ENCODE measurements around the gene KATNBL1.
A peak's percentile ranks its signal among the peaks of the same experiment; 100 is the strongest.
"Not testable (repeated sequence)": the region's sequence is repeated elsewhere in the genome, so short reads cannot be mapped to it uniquely, and the experiment has no call there.

The KATNBL1 gene

DNA sequence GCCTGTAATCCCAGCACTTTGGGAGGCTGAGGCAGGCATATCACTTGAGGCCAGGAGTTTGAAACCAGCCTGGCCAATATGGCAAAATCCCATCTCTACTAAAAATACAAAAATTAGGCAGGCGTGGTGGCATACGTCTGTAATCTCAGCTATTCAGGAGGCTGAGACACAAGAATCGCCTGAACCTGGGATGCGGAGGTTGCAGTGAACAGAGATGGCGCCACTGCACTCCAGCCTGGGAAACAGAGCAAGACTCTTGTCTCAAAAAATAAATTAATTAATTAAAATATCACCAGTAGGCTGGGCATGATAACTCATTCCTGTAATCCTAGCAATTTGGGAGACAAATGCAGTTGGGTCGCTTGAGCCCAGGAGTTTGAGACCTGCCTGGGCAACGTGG lies 16.6 kb downstream of the KATNBL1 start:
- DNase-seq, result not testable (repeated sequence)

DNA sequence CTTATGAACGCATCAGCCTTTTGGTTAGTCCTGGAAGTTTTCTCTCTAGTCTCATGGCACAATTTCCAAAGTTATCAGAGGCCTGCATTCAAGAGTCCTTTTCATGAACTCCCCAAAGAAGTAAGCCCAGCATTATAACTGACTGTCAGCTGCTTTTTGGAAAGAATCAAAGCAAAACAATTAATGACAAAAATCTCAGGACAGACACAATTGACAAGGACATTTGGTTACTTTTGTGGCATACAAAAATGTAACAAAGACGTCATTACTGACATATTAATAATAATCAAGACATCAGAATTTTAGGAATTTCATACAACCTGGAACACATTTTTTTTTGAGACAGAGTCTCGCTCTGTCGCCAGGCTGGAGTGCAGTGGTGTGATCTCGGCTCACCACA lies 21.2 kb downstream of the KATNBL1 start:
- DNase-seq, result no peak

DNA sequence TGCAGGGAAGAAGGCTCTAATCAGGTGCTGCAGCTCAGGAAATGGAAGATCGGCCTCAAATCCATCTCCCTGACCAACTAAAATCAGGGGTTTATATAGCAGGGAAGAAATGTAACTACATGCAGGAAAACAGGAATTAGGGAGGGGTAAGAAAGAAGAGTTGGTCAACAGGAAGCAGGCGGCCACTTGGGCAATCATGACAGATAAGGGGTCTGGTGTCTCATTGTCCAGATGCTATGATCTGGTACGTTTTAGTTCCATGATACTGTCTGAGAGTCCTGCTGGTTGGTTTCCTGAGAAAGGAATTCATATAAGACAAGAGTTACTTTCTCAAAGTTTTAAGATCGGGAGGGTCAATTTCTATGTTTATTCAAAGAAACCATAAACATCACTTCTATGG lies 24.2 kb downstream of the KATNBL1 start:
- peak; percentile 26 for DNase-seq

DNA sequence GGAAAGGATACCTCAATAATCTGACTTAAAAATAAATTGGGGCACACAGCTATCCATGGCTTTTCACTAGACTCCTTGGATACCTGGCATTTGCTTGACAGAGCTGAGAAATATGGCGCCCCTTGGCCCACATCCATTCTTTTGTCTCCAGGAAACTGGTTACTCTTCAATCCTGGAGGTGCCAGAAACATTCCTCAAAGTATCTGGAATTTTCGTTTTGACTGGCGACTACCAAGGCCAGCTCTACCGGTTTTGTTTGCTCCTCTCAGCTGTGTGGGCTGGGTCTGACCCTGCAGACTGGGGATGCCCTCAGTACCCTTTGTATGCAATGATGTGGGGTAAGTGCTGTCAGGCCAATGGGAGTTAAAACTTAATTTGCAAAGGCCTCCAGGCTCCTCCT lies 27.0 kb downstream of the KATNBL1 start:
- DNase-seq, result no peak

DNA sequence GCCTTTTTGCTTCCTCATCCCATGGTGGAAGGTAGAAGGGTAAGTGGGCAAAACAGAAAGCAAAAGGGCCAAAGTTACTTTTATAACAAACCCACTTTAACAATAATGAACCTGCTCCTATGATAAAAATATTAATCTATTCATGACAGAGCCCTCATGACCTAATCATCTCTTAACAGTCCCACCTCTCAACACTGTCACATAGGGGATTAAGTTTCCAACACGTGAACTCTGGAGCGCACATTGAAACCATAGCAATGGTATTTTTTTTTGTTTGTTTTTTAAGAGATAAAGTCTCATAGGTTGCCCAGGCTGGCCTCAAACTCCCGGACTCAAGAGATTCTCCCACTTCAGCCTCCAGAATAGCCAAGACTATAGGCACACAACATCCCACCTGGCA lies 30.7 kb downstream of the KATNBL1 start:
- peak; percentile 78 for DNase-seq

DNA sequence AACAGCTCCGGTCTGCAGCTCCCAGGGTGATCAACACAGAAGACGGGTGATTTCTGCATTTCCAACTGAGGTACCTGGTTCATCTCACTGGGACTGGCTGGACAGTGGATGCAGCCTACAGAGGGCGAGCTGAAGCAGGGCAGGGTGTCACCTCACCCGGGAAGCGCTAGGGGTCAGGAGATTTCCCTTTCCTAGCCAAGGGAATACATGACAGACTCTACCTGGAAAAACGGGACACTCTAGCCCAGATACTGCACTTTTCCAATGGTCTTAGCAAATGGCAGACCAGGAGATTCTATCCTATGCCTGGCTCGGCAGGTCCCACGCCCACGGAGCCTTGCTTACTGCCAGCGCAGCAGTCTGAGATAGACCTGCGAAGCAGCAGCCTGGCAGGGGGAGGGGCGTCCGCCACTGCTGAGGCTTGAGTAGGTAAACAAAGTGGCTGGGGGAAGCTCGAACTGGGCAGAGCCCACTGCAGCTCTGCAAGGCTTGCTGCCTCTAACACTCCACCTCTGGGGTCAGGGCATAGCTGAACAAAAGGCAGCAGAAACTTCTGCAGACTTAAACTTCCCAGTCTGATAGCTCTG lies 43.8 kb downstream of the KATNBL1 start:
- DNase-seq, result not testable (repeated sequence)

DNA sequence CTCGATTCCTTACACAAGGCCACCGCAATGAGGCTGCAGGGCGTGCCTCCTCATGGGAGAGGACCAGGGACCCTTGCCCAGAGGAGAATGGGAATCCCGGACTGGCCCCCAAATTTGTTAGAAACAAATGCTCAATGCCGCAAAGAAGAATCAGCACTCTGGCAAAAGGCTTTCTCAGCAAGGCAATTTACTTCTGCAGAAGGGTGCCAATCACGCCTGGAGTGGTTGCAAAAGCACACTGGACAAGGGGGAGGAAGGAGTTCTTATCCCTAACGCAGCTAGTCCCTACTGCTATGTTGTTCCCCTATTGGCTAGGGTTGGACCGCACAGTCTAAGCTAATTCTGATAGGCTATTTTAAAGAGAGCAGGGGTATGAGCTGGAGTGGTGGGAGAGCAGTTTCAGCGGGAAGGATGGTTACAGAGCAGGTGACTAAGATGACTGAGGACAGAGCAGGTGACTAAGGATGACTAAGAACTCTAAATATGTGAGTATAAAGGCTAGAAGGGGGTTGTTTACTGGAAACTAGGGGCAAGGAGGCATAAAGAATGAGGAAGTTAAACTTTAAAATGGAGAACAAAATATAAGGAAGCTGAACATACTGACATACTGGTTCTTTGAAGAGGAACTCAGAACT lies 48.5 kb downstream of the KATNBL1 start:
- DNase-seq, result peak; percentile 42

DNA sequence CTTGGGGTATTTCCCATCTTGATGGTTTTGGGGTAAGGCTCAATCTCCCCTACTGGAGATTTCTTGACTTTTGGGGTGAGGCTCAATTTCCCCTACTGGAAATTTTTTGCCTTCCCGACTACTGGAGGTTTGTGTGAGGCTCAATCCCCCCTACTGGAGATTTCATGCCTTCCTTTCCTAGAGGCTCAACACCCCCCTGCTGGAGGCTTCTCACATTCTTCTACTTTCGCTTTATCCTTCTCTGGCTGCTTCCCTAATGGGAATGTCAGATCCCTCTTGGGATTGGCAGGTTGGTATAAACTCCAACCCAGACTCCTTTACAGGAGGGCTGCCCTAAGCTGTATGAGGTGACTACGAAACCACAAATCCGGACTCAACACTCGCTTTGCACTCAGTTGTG lies 49.2 kb downstream of the KATNBL1 start:
- no peak for DNase-seq

DNA sequence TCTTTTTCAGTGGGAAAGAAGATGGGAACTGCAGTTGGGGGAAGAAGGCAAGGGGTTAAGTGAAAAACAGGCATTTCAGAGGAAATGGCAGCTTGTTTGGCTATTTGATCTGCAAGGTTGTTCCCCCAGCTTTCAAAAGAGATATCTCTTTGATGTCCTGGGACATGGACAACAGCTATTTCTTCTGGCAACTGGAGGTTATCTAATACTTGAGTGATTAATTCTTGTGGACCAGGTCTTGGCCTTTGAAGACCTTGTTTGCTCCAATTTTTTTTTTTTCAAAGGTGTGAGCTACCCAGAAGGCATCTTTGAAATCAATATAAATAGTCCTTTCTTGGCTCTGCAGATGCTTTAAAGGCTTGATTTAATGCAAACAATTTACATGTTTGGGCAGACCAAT lies 51.5 kb downstream of the KATNBL1 start:
- no peak for DNase-seq

DNA sequence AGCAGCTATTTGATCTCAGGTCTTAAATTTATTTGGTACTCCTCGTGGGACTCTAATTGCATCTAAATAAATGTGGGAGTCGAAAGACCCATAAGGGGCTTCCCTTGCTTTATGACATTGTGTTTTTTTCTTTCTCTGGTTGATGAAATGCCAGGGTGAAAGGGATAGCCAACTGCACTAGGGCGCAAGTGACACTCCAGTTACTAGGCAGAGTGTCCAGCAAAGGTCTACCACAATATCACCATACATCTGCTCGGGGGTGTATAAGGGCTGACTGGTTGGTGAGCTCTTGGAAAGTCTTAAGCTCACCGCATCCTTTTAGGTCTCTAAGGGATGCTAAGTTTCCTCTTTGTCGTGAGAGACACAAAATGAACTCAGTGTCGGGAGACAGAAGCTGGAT lies 54.0 kb downstream of the KATNBL1 start:
- no peak for DNase-seq

DNA sequence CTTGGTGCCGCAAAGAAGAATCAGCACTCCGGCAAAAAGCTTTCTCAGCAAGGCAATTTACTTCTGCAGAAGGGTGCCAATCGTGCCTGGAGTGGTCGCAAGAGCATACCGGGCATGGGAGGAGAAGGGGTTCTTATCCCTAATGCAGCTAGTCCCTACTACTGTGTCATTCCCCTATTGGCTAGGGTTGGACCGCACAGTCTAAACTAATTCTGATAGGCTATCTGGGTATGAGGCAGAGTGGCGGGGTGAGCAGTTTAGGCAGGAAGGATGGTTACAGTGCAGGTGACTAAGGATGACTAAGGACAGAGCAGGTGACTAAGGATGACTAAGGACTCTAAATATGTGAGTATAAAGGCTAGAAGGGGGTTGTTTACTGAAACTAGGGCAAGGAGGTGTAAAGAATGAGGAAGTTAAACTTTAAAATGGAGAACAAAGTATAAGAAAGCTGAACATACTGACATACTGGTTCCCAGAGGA lies 55.1 kb downstream of the KATNBL1 start:
- DNase-seq, result peak; percentile 6

DNA sequence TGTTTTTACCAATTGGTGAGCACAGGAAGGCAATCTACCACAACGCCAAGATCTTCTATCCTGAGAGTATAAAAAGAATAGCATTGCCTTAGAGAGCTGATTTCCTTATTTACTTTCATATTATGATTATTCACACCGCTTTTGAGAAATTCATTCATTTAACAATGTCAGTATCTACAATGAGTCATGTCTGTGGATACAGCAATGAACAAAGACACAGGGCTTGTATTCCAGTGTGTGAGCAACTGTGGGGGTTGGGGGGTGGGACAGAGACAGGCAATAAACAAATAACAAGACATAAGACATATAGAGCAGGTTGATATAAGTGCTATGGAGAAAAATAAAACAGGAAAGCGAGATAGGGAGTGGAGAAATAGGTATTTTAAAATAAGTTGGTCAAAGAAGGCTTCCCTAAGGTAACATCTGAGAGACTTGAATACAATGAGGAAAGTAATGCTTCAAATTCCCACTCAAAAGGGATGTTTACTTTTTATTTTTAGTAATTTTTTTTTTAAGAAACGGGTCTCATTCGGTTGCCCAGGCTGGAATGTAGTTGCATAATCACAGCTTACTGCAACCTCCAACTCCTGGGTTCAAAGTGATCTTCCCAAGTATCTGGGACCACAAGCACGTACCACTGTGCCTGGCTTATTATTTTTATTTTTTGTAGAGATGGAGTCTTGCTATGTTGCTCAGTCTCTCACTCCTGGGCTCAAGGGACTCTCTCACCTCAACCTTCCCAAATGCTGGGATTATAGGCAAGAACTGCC lies 62.3 kb downstream of the KATNBL1 start:
- DNase-seq, result no peak

DNA sequence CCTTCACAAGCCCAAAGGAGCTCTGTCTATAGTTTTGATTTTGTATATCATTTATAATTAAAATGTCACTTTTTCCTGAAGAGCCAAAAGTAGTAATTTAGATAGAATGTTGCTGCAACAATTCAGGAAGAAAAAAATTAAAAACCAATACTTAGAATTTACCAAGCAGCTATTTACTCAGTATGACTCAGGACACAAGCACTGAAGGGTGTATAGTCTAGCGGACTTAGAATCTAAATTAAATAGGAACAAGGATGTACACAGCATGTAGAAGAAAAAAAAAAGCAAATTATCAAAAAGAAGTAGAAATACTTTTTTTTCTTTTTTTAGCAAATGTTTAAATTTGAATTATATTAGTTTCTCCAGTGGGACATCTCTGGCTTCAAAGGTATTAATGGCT lies 76.4 kb downstream of the KATNBL1 start:
- no peak for DNase-seq

DNA sequence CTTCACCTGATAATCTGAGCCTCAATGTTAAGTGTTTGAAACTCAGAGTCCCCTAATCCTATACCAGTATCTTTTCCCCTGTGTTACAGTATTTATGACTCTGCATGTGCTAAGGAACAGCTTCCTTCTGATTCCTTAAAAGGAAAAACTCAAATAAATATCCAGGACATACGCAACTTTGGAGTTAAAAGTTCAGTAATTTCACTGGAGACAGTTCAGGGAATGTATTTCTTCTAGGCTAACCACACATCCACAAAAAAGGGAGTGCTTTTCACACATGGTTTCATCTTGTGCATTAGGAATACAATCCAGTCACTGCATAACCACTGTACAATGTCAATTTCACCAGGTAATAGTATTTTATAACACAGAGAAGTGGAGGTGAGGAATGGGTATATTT lies 77.0 kb downstream of the KATNBL1 start:
- no peak for DNase-seq

DNA sequence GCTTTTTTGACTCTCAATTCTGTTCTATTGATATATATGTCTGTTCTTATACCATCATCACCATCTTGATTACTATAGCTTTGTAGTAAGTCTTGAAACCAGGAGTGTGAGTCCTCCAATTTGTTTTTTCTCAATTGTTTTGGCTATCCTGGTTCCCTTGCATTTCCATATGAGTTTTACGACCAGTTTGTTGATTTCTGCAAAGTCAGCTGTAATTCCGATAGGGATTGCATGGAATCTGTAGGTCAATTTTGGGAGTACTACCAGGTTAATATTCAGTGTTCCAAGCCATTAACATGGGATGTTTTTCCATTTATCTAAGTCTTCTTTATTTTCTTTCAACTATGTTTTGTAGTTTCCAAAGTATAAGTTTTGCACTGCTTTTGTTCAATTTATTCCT lies 81.0 kb downstream of the KATNBL1 start:
- DNase-seq, result no peak

DNA sequence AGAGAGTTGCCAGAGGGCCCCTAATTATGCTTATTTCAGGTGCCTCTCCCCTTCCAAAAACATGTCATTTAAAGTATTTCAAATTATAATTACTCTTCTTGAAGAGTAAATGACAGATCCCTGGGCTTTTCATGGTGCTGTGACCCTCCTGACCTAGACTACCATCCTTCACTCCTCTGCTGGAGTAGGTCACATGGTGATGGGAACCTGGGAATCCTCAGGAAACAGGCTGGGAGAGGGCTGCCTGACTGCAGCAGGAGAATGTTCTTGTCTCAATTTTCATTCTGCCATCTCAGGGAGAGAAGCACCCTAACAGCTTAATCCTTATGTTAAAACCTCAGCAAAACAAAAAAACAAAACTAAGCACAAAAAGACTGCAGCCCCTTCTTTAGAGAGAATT lies 83.4 kb downstream of the KATNBL1 start:
- DNase-seq, result no peak

DNA sequence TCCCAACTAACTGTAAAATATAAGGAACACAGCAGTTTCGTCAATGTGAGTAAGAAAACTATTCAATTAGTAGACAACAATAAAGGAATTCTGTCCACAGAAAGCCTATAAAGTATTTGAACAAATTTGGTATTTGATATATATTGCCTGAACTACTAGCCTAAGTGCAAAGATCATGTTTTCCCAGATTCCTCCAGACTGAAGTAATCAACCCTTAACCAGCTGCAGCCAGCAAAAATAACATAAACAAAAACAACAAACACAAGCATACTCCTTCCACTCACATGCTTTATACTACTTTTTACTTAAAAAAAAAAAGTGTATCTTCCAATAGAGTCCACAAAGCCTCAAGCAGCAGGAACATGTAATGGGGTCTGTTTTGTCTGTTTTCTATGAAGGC lies 84.0 kb downstream of the KATNBL1 start:
- DNase-seq, result no peak

DNA sequence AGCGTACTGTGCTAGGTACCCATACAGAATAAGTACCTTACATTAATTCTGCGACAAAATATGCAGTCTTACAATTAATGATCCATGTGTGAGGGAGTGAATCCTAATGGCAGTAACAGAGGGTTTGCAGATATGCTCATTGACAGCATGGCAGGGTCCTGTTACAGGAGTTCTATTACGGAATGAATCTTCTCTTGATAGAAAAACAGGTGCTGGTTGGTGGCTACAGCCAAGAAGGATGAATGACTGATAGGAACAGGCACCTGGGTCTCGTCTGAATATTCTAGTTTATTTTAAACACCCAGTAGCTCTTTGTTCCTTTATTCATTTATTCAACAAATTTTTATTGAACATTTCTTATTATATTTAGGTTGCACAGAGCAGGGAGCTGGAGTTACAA lies 85.2 kb downstream of the KATNBL1 start:
- DNase-seq, result no peak

DNA sequence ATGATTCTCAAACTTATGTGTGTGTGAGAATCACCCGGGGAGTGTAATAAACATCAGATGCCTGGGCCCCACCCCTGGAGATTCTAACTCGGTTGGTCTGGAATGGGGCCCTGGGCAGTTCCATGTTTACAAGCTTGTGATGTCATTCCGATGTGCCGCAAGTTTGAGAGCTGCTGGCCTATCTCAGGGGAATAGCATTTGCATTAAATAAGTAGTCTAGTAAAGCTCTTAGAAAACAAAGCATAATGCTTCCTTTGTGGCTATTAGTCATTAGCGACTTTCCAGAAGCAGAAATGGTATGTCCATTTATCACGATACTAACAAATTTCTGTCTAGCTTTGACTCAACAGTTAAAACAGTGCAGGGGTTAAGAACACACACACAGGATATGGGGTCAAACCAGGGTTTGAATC lies 87.1 kb downstream of the KATNBL1 start:
- no peak for DNase-seq

DNA sequence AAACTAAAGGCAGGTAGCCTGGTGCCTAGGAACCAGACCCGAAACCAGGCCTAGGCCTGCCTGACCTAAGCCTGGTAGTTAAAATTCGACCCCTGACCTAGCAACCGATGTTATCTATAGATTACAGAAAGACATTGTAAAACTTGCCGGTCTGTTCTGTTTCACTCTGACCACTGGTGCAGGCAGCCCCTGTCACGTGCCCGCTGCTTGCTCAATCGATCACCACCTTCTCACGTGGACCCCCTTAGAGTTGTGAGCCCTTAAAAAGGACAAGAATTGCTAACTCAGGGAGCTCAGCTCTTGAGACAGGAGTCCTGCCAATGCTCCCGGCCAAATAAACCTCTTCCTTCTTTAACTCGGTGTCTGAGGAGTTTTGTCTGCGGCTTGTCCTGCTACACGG lies 88.1 kb downstream of the KATNBL1 start:
- DNase-seq, result not testable (repeated sequence)

DNA sequence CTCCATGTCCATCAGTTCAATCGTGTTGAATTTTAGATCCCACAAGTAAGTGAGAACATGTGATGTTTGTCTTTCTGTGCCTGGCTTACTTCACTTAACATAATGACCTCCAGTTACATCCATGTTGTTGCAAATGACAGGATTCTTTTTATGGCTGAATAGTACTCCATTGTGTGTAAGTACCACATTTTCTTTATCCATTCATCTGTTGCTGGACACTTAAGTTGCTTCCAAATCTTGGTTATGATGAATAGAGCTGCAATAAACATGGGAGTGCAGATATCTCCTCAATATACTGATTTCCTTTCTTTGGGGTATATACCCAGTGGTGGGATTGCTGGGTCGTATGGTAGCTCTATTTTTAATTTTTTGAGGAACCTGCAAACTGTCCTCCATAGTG lies 89.5 kb downstream of the KATNBL1 start:
- not testable (repeated sequence) for DNase-seq

DNA sequence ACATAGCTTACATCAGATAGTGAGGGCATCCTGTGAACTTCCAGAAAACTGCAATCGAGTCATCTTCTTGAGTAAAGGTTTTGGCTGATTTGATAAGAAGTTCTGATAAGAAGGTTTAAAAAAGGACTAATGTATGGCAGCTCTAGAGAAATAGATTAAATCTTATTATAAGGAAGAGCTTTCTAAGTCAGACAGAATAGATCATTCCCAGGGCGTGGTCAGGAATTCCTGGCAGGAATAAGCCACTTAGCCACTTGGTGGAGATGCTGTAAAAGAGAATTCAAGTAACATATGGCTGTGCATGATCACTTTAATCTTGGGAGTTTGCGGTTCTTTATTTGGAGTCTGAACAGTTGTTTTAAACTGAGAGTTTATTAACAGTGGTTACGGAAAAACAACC lies 90.6 kb downstream of the KATNBL1 start:
- DNase-seq, result no peak

DNA sequence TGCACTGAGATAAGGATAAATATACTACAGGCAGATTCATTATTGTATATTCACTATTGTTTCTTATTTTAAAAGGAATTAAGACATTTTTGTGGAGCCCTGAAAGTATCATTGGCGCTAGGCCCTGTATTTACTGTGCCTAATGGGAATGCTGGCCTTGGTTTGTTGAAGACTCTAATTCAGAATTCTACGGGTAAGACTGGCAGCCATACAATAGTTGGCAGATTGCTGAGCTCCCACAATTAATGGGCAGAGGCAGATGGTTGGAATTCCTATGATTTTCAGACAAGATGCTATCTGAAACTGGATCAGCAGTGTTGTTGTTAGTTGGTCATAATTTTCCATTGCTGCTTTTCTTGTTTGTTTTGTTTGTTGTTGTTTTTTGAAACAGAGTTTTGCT lies 93.3 kb downstream of the KATNBL1 start:
- no peak for DNase-seq

DNA sequence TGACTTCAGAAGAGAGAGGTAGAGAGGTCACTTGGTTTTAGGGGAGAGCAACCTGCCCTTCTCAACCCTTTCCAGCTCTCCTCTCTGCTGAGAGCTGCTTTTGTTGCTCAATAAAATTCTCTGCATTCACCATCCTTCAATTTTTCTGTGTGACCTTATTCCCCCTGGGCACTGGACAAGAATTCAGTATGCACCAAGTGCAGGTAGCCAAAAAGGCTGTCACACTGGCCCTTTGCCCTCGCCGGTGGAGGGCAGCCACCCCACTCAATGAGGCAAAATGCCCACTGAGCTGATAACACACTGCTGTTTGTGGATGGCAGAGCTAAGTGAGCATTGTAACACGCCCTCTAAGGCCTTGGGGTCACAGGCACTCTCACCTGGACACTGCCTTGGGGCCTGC lies 95.2 kb downstream of the KATNBL1 start:
- DNase-seq, result no peak
